ES-I3 (cell line): Measurements from ENCODE around the gene COTL1.

Experiments used
- H3K36me3 ChIP-seq: 2 replicates; pipeline ENCODE4 v1.6.1; 2013; ENCODE audit warnings: mild to moderate bottlenecking, low read length, control low read depth, moderate library complexity; ENCODE audit not compliant: insufficient read depth
- H3K4me1 ChIP-seq: 2 replicates; pipeline ENCODE4 v1.6.1; 2013; ENCODE audit warnings: mild to moderate bottlenecking, control low read depth, low read length; ENCODE audit not compliant: insufficient read depth
- H3K9ac ChIP-seq: 2 replicates; pipeline ENCODE4 v1.6.1; 2013; ENCODE audit warnings: low read depth, mild to moderate bottlenecking, low read length, moderate library complexity
- H3K9me3 ChIP-seq: 2 replicates; pipeline ENCODE4 v1.6.1; 2013; ENCODE audit warnings: mild to moderate bottlenecking, low read length, moderate library complexity; ENCODE audit not compliant: control insufficient read depth, insufficient read depth

The COTL1 gene

GRCh38 chr16:84617791-84618580 lies at the start of gene COTL1:
TSS of gene COTL1 (minus strand) at chr16:84618078. CDS start at chr16:84617914, 164 bp downstream.
- peak within 1 kb of the TSS; percentile 77 for H3K9ac ChIP-seq
- peaks cover 28% of the 10 kb centered on the region for H3K4me1 ChIP-seq
- H3K9me3 ChIP-seq = no peaks in the 10 kb centered on the region
- peaks cover 6% of the 10 kb centered on the region; the same call in 1 of the 2 replicates for H3K36me3 ChIP-seq

GRCh38 chr16:84665843-84666242 lies 48.0 kb upstream of the COTL1 start:
- Histone ChIP-seq H3K9ac (no peak overlapping the region), H3K9me3 (no peaks in the 10 kb centered on the region), H3K4me1 (peaks cover 17% of the 10 kb centered on the region), H3K36me3 (no peaks in the 10 kb centered on the region)

- Histone ChIP-seq H3K9ac (no peak overlapping the region), H3K36me3 (peaks cover under 1% of the 10 kb centered on the region; the same call in 1 of the 2 replicates), H3K9me3 (no peaks in the 10 kb centered on the region), H3K4me1 (peaks cover 17% of the 10 kb centered on the region)
Observed at GRCh38 chr16:84665359-84665758, 47.5 kb upstream of the COTL1 start.

GRCh38 chr16:84663433-84664101 lies 45.7 kb upstream of the COTL1 start:
- no peak overlapping the region for H3K9ac ChIP-seq
- peaks cover 17% of the 10 kb centered on the region for H3K4me1 ChIP-seq
- no peaks in the 10 kb centered on the region for H3K9me3 ChIP-seq
- H3K36me3 ChIP-seq = peaks cover 6% of the 10 kb centered on the region; the same call in 1 of the 2 replicates

GRCh38 chr16:84662471-84662870 lies 44.6 kb upstream of the COTL1 start:
- Histone ChIP-seq H3K9me3 (no peaks in the 10 kb centered on the region), H3K36me3 (peaks cover 6% of the 10 kb centered on the region; the same call in 1 of the 2 replicates), H3K9ac (no peak overlapping the region), H3K4me1 (peaks cover 7% of the 10 kb centered on the region)

- no peaks in the 10 kb centered on the region for H3K9me3 ChIP-seq
- no peak overlapping the region for H3K9ac ChIP-seq
- no peaks in the 10 kb centered on the region for H3K4me1 ChIP-seq
- H3K36me3 ChIP-seq = peaks cover 6% of the 10 kb centered on the region; the same call in 1 of the 2 replicates
Observed at GRCh38 chr16:84661418-84662060, 43.7 kb upstream of the COTL1 start.

- no peak overlapping the region for H3K9ac ChIP-seq
- H3K36me3 ChIP-seq = peaks cover 6% of the 10 kb centered on the region; the same call in 1 of the 2 replicates
- no peaks in the 10 kb centered on the region for H3K9me3 ChIP-seq
- H3K4me1 ChIP-seq = no peaks in the 10 kb centered on the region
Observed at GRCh38 chr16:84660973-84661372, 43.1 kb upstream of the COTL1 start.

GRCh38 chr16:84659656-84660300 lies 41.9 kb upstream of the COTL1 start:
- Histone ChIP-seq H3K9ac (no peak overlapping the region), H3K4me1 (no peaks in the 10 kb centered on the region), H3K9me3 (no peaks in the 10 kb centered on the region), H3K36me3 (peaks cover 6% of the 10 kb centered on the region; the same call in 1 of the 2 replicates)

GRCh38 chr16:84658690-84659089 lies 40.8 kb upstream of the COTL1 start:
- H3K4me1 ChIP-seq = no peaks in the 10 kb centered on the region
- H3K9ac ChIP-seq = no peak overlapping the region
- peaks cover 6% of the 10 kb centered on the region; the same call in 1 of the 2 replicates for H3K36me3 ChIP-seq
- H3K9me3 ChIP-seq = no peaks in the 10 kb centered on the region

- no peak overlapping the region for H3K9ac ChIP-seq
- H3K4me1 ChIP-seq = no peaks in the 10 kb centered on the region
- no peaks in the 10 kb centered on the region for H3K9me3 ChIP-seq
- peaks cover 6% of the 10 kb centered on the region; the same call in 1 of the 2 replicates for H3K36me3 ChIP-seq
Observed at GRCh38 chr16:84657229-84657837, 39.5 kb upstream of the COTL1 start.

- Histone ChIP-seq H3K9me3 (no peaks in the 10 kb centered on the region), H3K4me1 (no peaks in the 10 kb centered on the region), H3K9ac (no peak overlapping the region), H3K36me3 (peaks cover 6% of the 10 kb centered on the region; the same call in 1 of the 2 replicates)
Observed at GRCh38 chr16:84656649-84657048, 38.8 kb upstream of the COTL1 start.

GRCh38 chr16:84654998-84655397 lies 37.1 kb upstream of the COTL1 start:
- Histone ChIP-seq H3K36me3 (0 out of 2 replicates have a peak, but pooled peaks cover 2% of the 10 kb centered on the region), H3K9me3 (no peaks in the 10 kb centered on the region), H3K4me1 (peaks cover 3% of the 10 kb centered on the region; the same call in 1 of the 2 replicates), H3K9ac (no peak overlapping the region)

GRCh38 chr16:84654238-84654637 lies 36.4 kb upstream of the COTL1 start:
- Histone ChIP-seq H3K9ac (no peak overlapping the region), H3K36me3 (no peaks in the 10 kb centered on the region), H3K9me3 (no peaks in the 10 kb centered on the region), H3K4me1 (peaks cover 7% of the 10 kb centered on the region)

GRCh38 chr16:84652566-84652965 lies 34.7 kb upstream of the COTL1 start:
- Histone ChIP-seq H3K9me3 (no peaks in the 10 kb centered on the region), H3K4me1 (peaks cover 7% of the 10 kb centered on the region), H3K36me3 (no peaks in the 10 kb centered on the region), H3K9ac (no peak overlapping the region)
